Neural progenitor cell (in vitro differentiated cells): Measurements from ENCODE around the gene NUTM1. TPM values are rescaled to one million over a fixed set of nuclear protein-coding genes. Genes with fewer than 3 reads are reported as not detected.

Experiments
- DNase-seq: peaks from one replicate; pipeline ENCODE4 v3.0.0-alpha.2; 2016; ENCODE audit warnings: low spot score
- H2AFZ ChIP-seq: fragments of 200-600 bp; sonication (generic); replicated peaks from 2 replicates; pipeline ENCODE4 v1.6.1; 2016; ENCODE audit warnings: antibody characterized with exemption
- H3F3A ChIP-seq: fragments of 200-600 bp; sonication (generic); 2 replicates; pipeline ENCODE4 v1.6.1; 2016; ENCODE audit warnings: antibody characterized with exemption, low read depth
- H3K27ac ChIP-seq: fragments of 200-600 bp; sonication (generic); 2 replicates; pipeline ENCODE4 v1.5.1; 2016; ENCODE audit warnings: mild to moderate bottlenecking
- H3K27me3 ChIP-seq: fragments of 200-600 bp; sonication (generic); 2 replicates; pipeline ENCODE4 v1.6.1; 2016; ENCODE audit warnings: mild to moderate bottlenecking, moderate library complexity
- H3K36me3 ChIP-seq: fragments of 200-600 bp; sonication (generic); 2 replicates; pipeline ENCODE4 v1.5.1; 2016
- H3K4me1 ChIP-seq: fragments of 200-600 bp; sonication (generic); 2 replicates; pipeline ENCODE4 v1.6.1; 2016; ENCODE audit warnings: mixed run types
- H3K4me2 ChIP-seq: fragments of 200-600 bp; sonication (generic); 2 replicates; pipeline ENCODE4 v1.6.1; 2016
- H3K4me3 ChIP-seq: fragments of 200-600 bp; sonication (generic); 2 replicates; pipeline ENCODE4 v1.5.1; 2016
- H3K79me2 ChIP-seq: fragments of 200-600 bp; sonication (generic); 2 replicates; pipeline ENCODE4 v1.6.1; 2016; ENCODE audit warnings: low read depth
- H3K9ac ChIP-seq: fragments of 200-600 bp; sonication (generic); 2 replicates; pipeline ENCODE4 v1.6.1; 2016
- H3K9me3 ChIP-seq: fragments of 200-600 bp; sonication (generic); 2 replicates; pipeline ENCODE4 v1.5.1; 2016; ENCODE audit warnings: low read depth
- H4K20me1 ChIP-seq: fragments of 200-600 bp; sonication (generic); 2 replicates; pipeline ENCODE4 v1.6.1; 2016; ENCODE audit warnings: low read depth
- H3K27ac Mint-ChIP-seq: 3 replicates; pipeline ENCODE4 v1.8.0; 2021; ENCODE audit warnings: mixed read lengths
- H3K27me3 Mint-ChIP-seq: 2 replicates; pipeline ENCODE4 v1.8.0; 2022; ENCODE audit warnings: low read depth, mild to moderate bottlenecking, inconsistent platforms, moderate library complexity, mixed read lengths; ENCODE audit not compliant: insufficient read depth
- H3K36me3 Mint-ChIP-seq: 3 replicates; pipeline ENCODE4 v1.8.0; 2021; ENCODE audit warnings: mixed read lengths
- H3K4me1 Mint-ChIP-seq: 3 replicates; pipeline ENCODE4 v1.8.0; 2021; ENCODE audit warnings: mixed read lengths
- H3K4me3 Mint-ChIP-seq: 3 replicates; pipeline ENCODE4 v1.8.0; 2021; ENCODE audit warnings: mild to moderate bottlenecking, moderate library complexity, mixed read lengths
- H3K9me3 Mint-ChIP-seq: 3 replicates; pipeline ENCODE4 v1.8.0; 2020; ENCODE audit warnings: mixed read lengths
- EZH2 ChIP-seq: fragments of 200-600 bp; sonication (generic); IDR thresholded peaks from 2 replicates; pipeline ENCODE4 v1.6.1; 2017; ENCODE audit warnings: antibody characterized with exemption, mild to moderate bottlenecking, moderate library complexity
- EZH2phosphoT487 ChIP-seq: fragments of 200-600 bp; sonication (generic); IDR thresholded peaks from 2 replicates; pipeline ENCODE4 v1.6.1; 2017; ENCODE audit warnings: antibody characterized with exemption
- total RNA-seq: library from RNA; depleted of rRNA; stranded (reverse); fragments of >200 nt; gene quantifications from 2 replicates; pipeline ENCODE4 v1.2.3, GENCODE V29; 2015; ENCODE audit warnings: low replicate concordance
- TF ChIP-seq, protein P1 (sequence below): fragments of 200-600 bp; sonication (generic); IDR thresholded peaks from 2 replicates; pipeline ENCODE4 v1.5.1; 2017; ENCODE audit warnings: antibody characterized with exemption, mild to moderate bottlenecking

The NUTM1 gene
- total RNA-seq, 1 donor from 2014 or later: not detected

DNA sequence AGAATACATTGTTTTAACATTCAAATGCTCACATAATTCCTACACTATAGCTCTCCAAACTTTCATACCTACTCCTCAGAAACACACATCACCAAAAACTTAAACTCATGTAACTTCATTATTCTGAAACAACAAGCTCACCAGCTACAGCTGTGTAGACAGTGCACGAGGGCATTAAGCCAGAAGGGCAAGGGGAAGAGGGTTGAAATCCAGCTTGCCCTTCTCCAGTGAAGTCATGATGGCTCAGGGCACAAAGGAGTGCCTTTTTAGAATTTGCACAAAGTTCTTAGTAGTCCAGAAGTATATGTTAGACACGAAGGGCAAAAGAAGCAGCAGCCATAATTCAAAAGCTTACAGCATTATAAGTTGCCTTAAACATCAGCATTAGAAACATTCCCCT is 14.1 kb upstream of the NUTM1 start:
- H3K4me3 ChIP-seq: no peak overlapping the region
- no peak overlapping the region for H3K4me2 ChIP-seq
- H4K20me1 ChIP-seq: no peaks in the 10 kb centered on the region
- no peaks in the 10 kb centered on the region for H3F3A ChIP-seq
- no peaks in the 10 kb centered on the region for H3K27me3 Mint-ChIP-seq
- DNase-seq: no peak
- H3K4me1 ChIP-seq: no peaks in the 10 kb centered on the region
- no peaks in the 10 kb centered on the region for H3K27me3 ChIP-seq
- H3K27ac Mint-ChIP-seq: no peak overlapping the region
- no peak for TF ChIP-seq EZH2
- no peak for TF ChIP-seq EZH2phosphoT487
- TF ChIP-seq, protein P1, sequence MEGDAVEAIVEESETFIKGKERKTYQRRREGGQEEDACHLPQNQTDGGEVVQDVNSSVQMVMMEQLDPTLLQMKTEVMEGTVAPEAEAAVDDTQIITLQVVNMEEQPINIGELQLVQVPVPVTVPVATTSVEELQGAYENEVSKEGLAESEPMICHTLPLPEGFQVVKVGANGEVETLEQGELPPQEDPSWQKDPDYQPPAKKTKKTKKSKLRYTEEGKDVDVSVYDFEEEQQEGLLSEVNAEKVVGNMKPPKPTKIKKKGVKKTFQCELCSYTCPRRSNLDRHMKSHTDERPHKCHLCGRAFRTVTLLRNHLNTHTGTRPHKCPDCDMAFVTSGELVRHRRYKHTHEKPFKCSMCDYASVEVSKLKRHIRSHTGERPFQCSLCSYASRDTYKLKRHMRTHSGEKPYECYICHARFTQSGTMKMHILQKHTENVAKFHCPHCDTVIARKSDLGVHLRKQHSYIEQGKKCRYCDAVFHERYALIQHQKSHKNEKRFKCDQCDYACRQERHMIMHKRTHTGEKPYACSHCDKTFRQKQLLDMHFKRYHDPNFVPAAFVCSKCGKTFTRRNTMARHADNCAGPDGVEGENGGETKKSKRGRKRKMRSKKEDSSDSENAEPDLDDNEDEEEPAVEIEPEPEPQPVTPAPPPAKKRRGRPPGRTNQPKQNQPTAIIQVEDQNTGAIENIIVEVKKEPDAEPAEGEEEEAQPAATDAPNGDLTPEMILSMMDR: no peak
- H3K36me3 Mint-ChIP-seq: no peaks in the 10 kb centered on the region
- H3K4me3 Mint-ChIP-seq: no peak overlapping the region
- no peaks in the 10 kb centered on the region for H3K4me1 Mint-ChIP-seq
- H3K9me3 ChIP-seq: no peaks in the 10 kb centered on the region
- H3K27ac ChIP-seq: no peak overlapping the region
- H3K36me3 ChIP-seq: no peaks in the 10 kb centered on the region
- H3K9me3 Mint-ChIP-seq: no peaks in the 10 kb centered on the region
- no peaks in the 10 kb centered on the region for H3K79me2 ChIP-seq
- H2AFZ ChIP-seq: no peak overlapping the region
- no peak overlapping the region for H3K9ac ChIP-seq

- H3K4me1 ChIP-seq: no peaks in the 10 kb centered on the region
- H3K9me3 ChIP-seq: no peaks in the 10 kb centered on the region
- H3K4me2 ChIP-seq: no peak overlapping the region
- H3K27me3 ChIP-seq: no peaks in the 10 kb centered on the region
- H3K36me3 ChIP-seq: no peaks in the 10 kb centered on the region
- H3F3A ChIP-seq: no peaks in the 10 kb centered on the region
- no peaks in the 10 kb centered on the region for H3K9me3 Mint-ChIP-seq
- no peaks in the 10 kb centered on the region for H3K79me2 ChIP-seq
- no peak overlapping the region for H3K4me3 ChIP-seq
- H3K27ac Mint-ChIP-seq: no peak overlapping the region
- no peaks in the 10 kb centered on the region for H3K27me3 Mint-ChIP-seq
- H3K9ac ChIP-seq: no peak overlapping the region
- no peak for TF ChIP-seq EZH2
- TF ChIP-seq, protein P1: no peak
- no peak for TF ChIP-seq EZH2phosphoT487
- no peak for DNase-seq
- H2AFZ ChIP-seq: no peak overlapping the region
- no peak overlapping the region for H3K4me3 Mint-ChIP-seq
- no peaks in the 10 kb centered on the region for H4K20me1 ChIP-seq
- no peaks in the 10 kb centered on the region for H3K4me1 Mint-ChIP-seq
- no peak overlapping the region for H3K27ac ChIP-seq
- no peaks in the 10 kb centered on the region for H3K36me3 Mint-ChIP-seq
Observed at GRCh38 chr15:34330279-34330678, 12.8 kb upstream of the NUTM1 start.

DNA sequence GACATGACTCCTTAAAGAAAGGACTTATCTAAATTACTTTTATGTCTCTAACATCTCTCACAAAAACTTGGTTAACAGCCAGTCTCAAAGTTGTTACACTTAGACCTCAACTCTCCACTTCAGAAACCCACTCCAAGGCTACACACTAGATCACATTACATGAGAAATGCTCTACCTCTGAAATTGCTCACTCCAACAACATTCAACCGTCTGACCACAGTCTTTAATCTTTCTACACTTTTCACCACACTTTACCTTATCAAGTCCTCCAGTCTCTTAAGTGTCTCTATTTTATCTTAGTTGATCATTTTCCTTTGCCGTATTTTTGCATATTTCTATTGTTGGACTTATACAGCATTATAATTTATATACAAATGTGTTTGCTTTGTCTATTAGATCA is 11.3 kb upstream of the NUTM1 start:
- no peak for TF ChIP-seq EZH2phosphoT487
- Histone ChIP-seq H4K20me1 (no peaks in the 10 kb centered on the region), H3K9ac (no peak overlapping the region), H3K4me1 (peaks cover 5% of the 10 kb centered on the region), H3K9me3 (no peaks in the 10 kb centered on the region), H3K4me3 (no peak overlapping the region), H3K79me2 (no peaks in the 10 kb centered on the region), H3K27me3 (peaks cover 4% of the 10 kb centered on the region), H3K36me3 (no peaks in the 10 kb centered on the region), H3F3A (no peaks in the 10 kb centered on the region), H2AFZ (no peak overlapping the region), H3K27ac (no peak overlapping the region), H3K4me2 (no peak overlapping the region)
- no peak for DNase-seq
- no peaks in the 10 kb centered on the region for H3K9me3 Mint-ChIP-seq
- peaks cover 3% of the 10 kb centered on the region for H3K4me1 Mint-ChIP-seq
- no peak overlapping the region for H3K4me3 Mint-ChIP-seq
- H3K27ac Mint-ChIP-seq: no peak overlapping the region
- H3K27me3 Mint-ChIP-seq: peaks cover 1% of the 10 kb centered on the region
- H3K36me3 Mint-ChIP-seq: no peaks in the 10 kb centered on the region

DNA sequence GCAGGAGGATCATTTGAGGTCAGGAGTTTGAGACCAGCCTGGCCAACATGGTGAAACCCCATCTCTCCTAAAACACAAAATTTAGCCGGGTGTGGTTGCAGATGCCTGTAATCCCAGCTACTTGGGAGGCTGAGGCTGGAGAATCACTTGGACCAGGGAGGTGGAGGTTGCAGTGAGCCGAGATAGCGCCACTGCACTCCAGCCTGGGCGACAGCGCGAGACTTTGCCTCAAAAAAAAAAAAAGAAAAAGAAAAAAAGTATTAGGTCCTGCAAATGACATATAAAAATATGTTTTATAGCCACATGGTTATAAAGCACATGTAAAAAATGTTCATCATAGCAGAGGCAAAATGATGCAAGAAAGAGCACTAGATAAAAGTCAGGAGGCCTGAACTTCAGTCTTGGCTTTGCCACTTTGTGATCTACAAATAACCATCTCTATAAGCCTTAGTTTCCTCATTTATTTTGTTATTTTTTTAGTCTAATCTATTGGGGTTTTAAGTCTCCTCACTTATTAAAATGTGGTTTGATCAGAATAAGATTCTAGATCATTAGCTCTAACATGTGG is 10.5 kb upstream of the NUTM1 start:
- H3K9me3 Mint-ChIP-seq: no peaks in the 10 kb centered on the region
- Histone ChIP-seq H3F3A (peaks cover 7% of the 10 kb centered on the region), H4K20me1 (no peaks in the 10 kb centered on the region), H3K27ac (no peak overlapping the region), H3K9ac (no peak overlapping the region), H3K4me3 (no peak overlapping the region), H3K27me3 (peaks cover 4% of the 10 kb centered on the region), H2AFZ (no peak overlapping the region), H3K4me1 (peaks cover 8% of the 10 kb centered on the region), H3K79me2 (no peaks in the 10 kb centered on the region), H3K36me3 (no peaks in the 10 kb centered on the region), H3K9me3 (no peaks in the 10 kb centered on the region), H3K4me2 (no peak overlapping the region)
- no peak overlapping the region for H3K27ac Mint-ChIP-seq
- H3K36me3 Mint-ChIP-seq: no peaks in the 10 kb centered on the region
- TF ChIP-seq EZH2 (no peak), EZH2phosphoT487 (no peak)
- TF ChIP-seq, protein P1: no peak
- peaks cover 5% of the 10 kb centered on the region for H3K27me3 Mint-ChIP-seq
- H3K4me3 Mint-ChIP-seq: no peak overlapping the region
- H3K4me1 Mint-ChIP-seq: peaks cover 7% of the 10 kb centered on the region
- DNase-seq: no peak
